GM19025 (cell line): ENCODE results near the gene HNRNPA1L2.
"Not testable (repeated sequence)": the region's sequence is repeated elsewhere in the genome, so short reads cannot be mapped to it uniquely, and the experiment has no call there.

Experiments
- ATAC-seq: cut with Tn5 transposase; IDR thresholded peaks from one replicate; pipeline ENCODE4 v1.9.1; 2021; ENCODE audit warnings: mild to moderate bottlenecking, low read depth, moderate library complexity; ENCODE audit not compliant: unreplicated experiment

Gene HNRNPA1L2

GRCh38 chr13:52638666-52639328, 3.4 kb upstream of the HNRNPA1L2 start:
- ATAC-seq, result no peak

GRCh38 chr13:52644108-52644507, 1.9 kb downstream of the HNRNPA1L2 start:
- no peak for ATAC-seq

GRCh38 chr13:52646967-52647366, 4.7 kb downstream of the HNRNPA1L2 start:
- ATAC-seq, result no peak

GRCh38 chr13:52650731-52651130, 8.5 kb downstream of the HNRNPA1L2 start:
- no peak for ATAC-seq

GRCh38 chr13:52651897-52652195, 9.6 kb downstream of the HNRNPA1L2 start:
- ATAC-seq, result peak; percentile 4

- ATAC-seq, result peak; percentile 96
Measured at GRCh38 chr13:52652196-52652979, 10.2 kb downstream of the HNRNPA1L2 start, which contains the start of gene SUGT1. TSS of gene SUGT1 (plus strand) at chr13:52652836. CDS start at chr13:52652921, 85 bp downstream.

GRCh38 chr13:52652980-52653303, 10.7 kb downstream of the HNRNPA1L2 start:
- peak; percentile 18 for ATAC-seq

GRCh38 chr13:52659340-52659739, 17.1 kb downstream of the HNRNPA1L2 start:
- no peak for ATAC-seq

- no peak for ATAC-seq
Measured at GRCh38 chr13:52664272-52664671, 22.0 kb downstream of the HNRNPA1L2 start.

GRCh38 chr13:52665325-52665724, 23.1 kb downstream of the HNRNPA1L2 start:
- ATAC-seq, result no peak

GRCh38 chr13:52669677-52670076, 27.4 kb downstream of the HNRNPA1L2 start:
- no peak for ATAC-seq

GRCh38 chr13:52670726-52671125, 28.5 kb downstream of the HNRNPA1L2 start:
- no peak for ATAC-seq

GRCh38 chr13:52673465-52673864, 31.2 kb downstream of the HNRNPA1L2 start:
- ATAC-seq, result no peak

- no peak for ATAC-seq
Measured at GRCh38 chr13:52677823-52678222, 35.6 kb downstream of the HNRNPA1L2 start.

GRCh38 chr13:52685806-52686205, 43.6 kb downstream of the HNRNPA1L2 start:
- ATAC-seq, result not testable (repeated sequence)

- ATAC-seq, result no peak
Measured at GRCh38 chr13:52686376-52686775, 44.1 kb downstream of the HNRNPA1L2 start.
